SK-N-SH (cell line): ENCODE results near the gene OR52E5. TPM values are rescaled to one million over a fixed set of nuclear protein-coding genes. Genes with fewer than 3 reads are reported as not detected.

Experiments used
- CTCF ChIA-PET: fragments of 300-600, 350-600 bp; formaldehyde crosslinking; extraction: SDS; loops from one replicate; lab custom pipeline; 2021; lab: Yijun Ruan, JAX
- POLR2A ChIA-PET: fragments of 350-600 bp; sonication (Branson Sonifier 250); formaldehyde crosslinking; extraction: SDS; loops from one replicate; lab custom pipeline; 2020; ENCODE audit warnings: antibody characterized with exemption, inconsistent platforms; lab: Yijun Ruan, JAX
- DNase-seq: peaks from one replicate; pipeline ENCODE4 v3.0.0; 2012
- H2AFZ ChIP-seq: fragments of 200-600 bp; sonication (generic); 2 replicates; pipeline ENCODE4 v1.8.1; 2016; ENCODE audit warnings: antibody characterized with exemption, mild to moderate bottlenecking, low read depth
- H3F3A ChIP-seq: fragments of 200-600 bp; sonication (generic); replicated peaks from 2 replicates; pipeline ENCODE3; 2016; ENCODE audit warnings: antibody characterized with exemption, mild to moderate bottlenecking; ENCODE audit not compliant: insufficient read depth
- H3K27ac ChIP-seq, 2 experiments: fragments of 200-500 bp in 1 of 2; fragments of 200-600 bp in 1 of 2; sonication (Bioruptor generic) in 1 of 2; sonication (generic), shearing (Covaris generic) in 1 of 2; 2 replicates each; pipeline versions ENCODE4 v1.5.1 to v1.6.1; 2014 to 2016; ENCODE audit warnings: low read depth in 2 of 2, inconsistent platforms in 1 of 2, low read length in 1 of 2, mild to moderate bottlenecking in 1 of 2, mixed read lengths in 1 of 2
- H3K27me3 ChIP-seq: fragments of 200-600 bp; sonication (generic), shearing (Covaris generic); 2 replicates; pipeline ENCODE4 v1.6.1; 2016; ENCODE audit warnings: mixed run types; ENCODE audit not compliant: insufficient read depth
- H3K36me3 ChIP-seq, 2 experiments: fragments of 200-500 bp in 1 of 2; fragments of 200-600 bp in 1 of 2; sonication (Bioruptor generic) in 1 of 2; sonication (generic) in 1 of 2; replicated peaks in 1 of 2; 2 replicates each; pipeline versions ENCODE3 to v1.5.1; 2014 to 2016; ENCODE audit warnings: low read length in 1 of 2, mild to moderate bottlenecking in 1 of 2; ENCODE audit not compliant: insufficient read depth in 2 of 2, control insufficient read depth in 1 of 2
- H3K4me1 ChIP-seq, 2 experiments: fragments of 200-500 bp in 1 of 2; fragments of 200-600 bp in 1 of 2; sonication (Bioruptor generic) in 1 of 2; sonication (generic), shearing (Covaris generic) in 1 of 2; 2 replicates each; pipeline versions ENCODE4 v1.5.1 to v1.6.1; 2014 to 2016; ENCODE audit warnings: low read depth in 1 of 2, low read length in 1 of 2, mixed run types in 1 of 2; ENCODE audit not compliant: insufficient read depth in 2 of 2, control insufficient read depth in 1 of 2
- H3K4me2 ChIP-seq: fragments of 200-600 bp; sonication (generic), shearing (Covaris generic); 2 replicates; pipeline ENCODE4 v1.6.1; 2017; ENCODE audit warnings: mixed run types
- H3K4me3 ChIP-seq, 2 experiments: fragments of 200-500 bp in 1 of 2; fragments of 200-600 bp in 1 of 2; sonication (Bioruptor generic) in 1 of 2; sonication (generic), shearing (Covaris generic) in 1 of 2; 2 replicates each; pipeline versions ENCODE4 v1.5.1 to v1.8.1; 2014 to 2016; ENCODE audit warnings: low read depth in 2 of 2, inconsistent platforms in 1 of 2, low read length in 1 of 2, mild to moderate bottlenecking in 1 of 2, mixed read lengths in 1 of 2, moderate library complexity in 1 of 2
- H3K79me2 ChIP-seq: fragments of 200-600 bp; sonication (generic); 2 replicates; pipeline ENCODE4 v1.8.1; 2017; ENCODE audit warnings: mild to moderate bottlenecking; ENCODE audit not compliant: insufficient read depth
- H3K9ac ChIP-seq: fragments of 200-600 bp; sonication (generic); 2 replicates; pipeline ENCODE4 v1.6.1; 2017; ENCODE audit warnings: mixed run types
- H3K9me2 ChIP-seq: fragments of 200-600 bp; sonication (generic); 2 replicates; pipeline ENCODE4 v1.6.1; 2017; ENCODE audit warnings: mixed run types
- H3K9me3 ChIP-seq: fragments of 200-600 bp; sonication (generic); 2 replicates; pipeline ENCODE4 v1.6.1; 2017; ENCODE audit warnings: mixed run types, mild to moderate bottlenecking, moderate library complexity
- H4K20me1 ChIP-seq: fragments of 200-600 bp; sonication (generic); 2 replicates; pipeline ENCODE4 v1.6.1; 2017; ENCODE audit warnings: mild to moderate bottlenecking, mixed run types; ENCODE audit not compliant: insufficient read depth
- ELF1 ChIP-seq: IDR thresholded peaks from 2 replicates; pipeline ENCODE4 v1.4.0; 2012
- EZH2phosphoT487 ChIP-seq: fragments of 200-600 bp; sonication (generic); IDR thresholded peaks from 2 replicates; pipeline ENCODE4 v1.6.1; 2017; ENCODE audit warnings: low read depth, mixed run types, mild to moderate bottlenecking, antibody characterized with exemption, moderate library complexity, borderline replicate concordance
- FOXJ3 ChIP-seq: sonication (generic); formaldehyde crosslinking; IDR thresholded peaks from 2 replicates; pipeline ENCODE4 v1.5.1; 2020; ENCODE audit warnings: mild to moderate bottlenecking, missing genetic modification reagents
- GABPA ChIP-seq: IDR thresholded peaks from 2 replicates; pipeline ENCODE4 v1.4.0; 2012; ENCODE audit warnings: low read depth, mild to moderate bottlenecking
- GATA2 ChIP-seq: sonication (generic); formaldehyde crosslinking; IDR thresholded peaks from 2 replicates; pipeline ENCODE4 v1.5.0; 2020; ENCODE audit warnings: mild to moderate bottlenecking, missing genetic modification reagents
- JUND ChIP-seq: IDR thresholded peaks from 2 replicates; pipeline ENCODE4 v1.4.0; 2012
- MXI1 ChIP-seq: IDR thresholded peaks from 2 replicates; pipeline ENCODE4 v1.6.1; 2012; ENCODE audit warnings: mild to moderate bottlenecking, low read depth, low read length, improper control_type of control experiment
- NFIC ChIP-seq: IDR thresholded peaks from 2 replicates; pipeline ENCODE4 v1.4.0; 2012; ENCODE audit warnings: borderline replicate concordance
- POLR2AphosphoS5 ChIP-seq: IDR thresholded peaks from 2 replicates; pipeline ENCODE4 v1.6.1; 2012; ENCODE audit warnings: low read depth, low read length
- RCOR1 ChIP-seq: fragments of 150-350 bp; IDR thresholded peaks from 2 replicates; pipeline ENCODE4 v1.6.1; 2017; ENCODE audit warnings: antibody characterized with exemption, low read length
- RFX5 ChIP-seq: IDR thresholded peaks from 2 replicates; pipeline ENCODE4 v1.6.1; 2012; ENCODE audit warnings: mild to moderate bottlenecking, improper control_type of control experiment, low read length
- RXRA ChIP-seq: IDR thresholded peaks from 2 replicates; pipeline ENCODE4 v1.4.0; 2012; ENCODE audit warnings: low read depth, mild to moderate bottlenecking, borderline replicate concordance
- SIN3A ChIP-seq: IDR thresholded peaks from 2 replicates; pipeline ENCODE4 v1.6.1; 2012; ENCODE audit warnings: low read depth, mild to moderate bottlenecking, low read length, moderate library complexity, borderline replicate concordance
- TCF12 ChIP-seq: IDR thresholded peaks from 2 replicates; pipeline ENCODE4 v1.4.0; 2012
- TEAD4 ChIP-seq: IDR thresholded peaks from 2 replicates; pipeline ENCODE4 v1.4.0; 2012; ENCODE audit warnings: mild to moderate bottlenecking, borderline replicate concordance; ENCODE audit not compliant: insufficient read depth
- polyA plus RNA-seq, 3 experiments: library from polyadenylated mRNA; depleted of rRNA; stranded (reverse); fragments of >200 nt; gene quantifications; 2 replicates each; pipeline ENCODE4 v1.2.3, GENCODE V29; 2012
- TF ChIP-seq, protein P1 (sequence below): IDR thresholded peaks from 2 replicates; pipeline ENCODE4 v1.6.1; 2012; ENCODE audit warnings: mild to moderate bottlenecking, low read depth, low read length, moderate library complexity
- TF ChIP-seq, protein P2 (sequence below): fragments of 200-600 bp; sonication (generic); IDR thresholded peaks from 2 replicates; pipeline ENCODE4 v1.6.1; 2017; ENCODE audit warnings: antibody characterized with exemption, mild to moderate bottlenecking, moderate library complexity
- TF ChIP-seq, protein P3 (sequence below): IDR thresholded peaks from 2 replicates; pipeline ENCODE4 v1.4.0; 2012; ENCODE audit warnings: low read depth, borderline replicate concordance
- TF ChIP-seq, protein P4 (sequence below): fragments of 150-350 bp; IDR thresholded peaks from 2 replicates; pipeline ENCODE4 v1.6.1; 2017; ENCODE audit warnings: antibody characterized with exemption, low read length, low read depth, borderline replicate concordance
- TF ChIP-seq, protein P5 (sequence below): IDR thresholded peaks from 2 replicates; pipeline ENCODE4; 2012

OR52E5 gene
- polyA plus RNA-seq, 1 of the 3 experiments (the other 2 are of a cell fraction) = not detected

DNA sequence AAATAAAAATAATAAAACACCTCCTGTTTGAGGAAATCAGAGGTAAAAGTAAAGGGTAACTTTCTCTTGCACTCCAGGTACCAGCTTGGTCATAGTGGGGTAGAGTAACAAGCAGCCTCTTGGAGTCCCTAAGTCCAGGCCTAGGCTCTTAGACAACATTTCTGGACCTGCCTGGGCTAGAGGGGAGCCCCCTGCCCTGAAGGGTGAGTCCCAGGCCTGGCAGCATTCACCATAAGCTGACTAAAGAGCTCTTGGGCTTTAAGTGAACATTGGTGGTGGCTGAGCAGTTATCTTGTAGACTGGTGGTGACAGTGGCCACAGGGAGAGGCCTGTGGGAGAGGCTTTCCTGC, 30.4 kb downstream of the OR52E5 start:
- Histone ChIP-seq H3F3A (no peaks in the 10 kb centered on the region), H3K79me2 (no peaks in the 10 kb centered on the region), H3K27ac (no peak overlapping the region), H4K20me1 (no peaks in the 10 kb centered on the region), H3K27me3 (no peaks in the 10 kb centered on the region), H3K36me3 (no peaks in the 10 kb centered on the region), H3K9me2 (no peaks in the 10 kb centered on the region), H3K4me2 (no peak overlapping the region), H3K9ac (no peak overlapping the region), H3K4me3 (no peak overlapping the region), H3K9me3 (no peaks in the 10 kb centered on the region), H2AFZ (no peak overlapping the region), H3K4me1 (no peaks in the 10 kb centered on the region)
- TF ChIP-seq, protein P1, sequence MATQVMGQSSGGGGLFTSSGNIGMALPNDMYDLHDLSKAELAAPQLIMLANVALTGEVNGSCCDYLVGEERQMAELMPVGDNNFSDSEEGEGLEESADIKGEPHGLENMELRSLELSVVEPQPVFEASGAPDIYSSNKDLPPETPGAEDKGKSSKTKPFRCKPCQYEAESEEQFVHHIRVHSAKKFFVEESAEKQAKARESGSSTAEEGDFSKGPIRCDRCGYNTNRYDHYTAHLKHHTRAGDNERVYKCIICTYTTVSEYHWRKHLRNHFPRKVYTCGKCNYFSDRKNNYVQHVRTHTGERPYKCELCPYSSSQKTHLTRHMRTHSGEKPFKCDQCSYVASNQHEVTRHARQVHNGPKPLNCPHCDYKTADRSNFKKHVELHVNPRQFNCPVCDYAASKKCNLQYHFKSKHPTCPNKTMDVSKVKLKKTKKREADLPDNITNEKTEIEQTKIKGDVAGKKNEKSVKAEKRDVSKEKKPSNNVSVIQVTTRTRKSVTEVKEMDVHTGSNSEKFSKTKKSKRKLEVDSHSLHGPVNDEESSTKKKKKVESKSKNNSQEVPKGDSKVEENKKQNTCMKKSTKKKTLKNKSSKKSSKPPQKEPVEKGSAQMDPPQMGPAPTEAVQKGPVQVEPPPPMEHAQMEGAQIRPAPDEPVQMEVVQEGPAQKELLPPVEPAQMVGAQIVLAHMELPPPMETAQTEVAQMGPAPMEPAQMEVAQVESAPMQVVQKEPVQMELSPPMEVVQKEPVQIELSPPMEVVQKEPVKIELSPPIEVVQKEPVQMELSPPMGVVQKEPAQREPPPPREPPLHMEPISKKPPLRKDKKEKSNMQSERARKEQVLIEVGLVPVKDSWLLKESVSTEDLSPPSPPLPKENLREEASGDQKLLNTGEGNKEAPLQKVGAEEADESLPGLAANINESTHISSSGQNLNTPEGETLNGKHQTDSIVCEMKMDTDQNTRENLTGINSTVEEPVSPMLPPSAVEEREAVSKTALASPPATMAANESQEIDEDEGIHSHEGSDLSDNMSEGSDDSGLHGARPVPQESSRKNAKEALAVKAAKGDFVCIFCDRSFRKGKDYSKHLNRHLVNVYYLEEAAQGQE = no peak
- TF ChIP-seq ELF1 = no peak
- TF ChIP-seq, protein P2, sequence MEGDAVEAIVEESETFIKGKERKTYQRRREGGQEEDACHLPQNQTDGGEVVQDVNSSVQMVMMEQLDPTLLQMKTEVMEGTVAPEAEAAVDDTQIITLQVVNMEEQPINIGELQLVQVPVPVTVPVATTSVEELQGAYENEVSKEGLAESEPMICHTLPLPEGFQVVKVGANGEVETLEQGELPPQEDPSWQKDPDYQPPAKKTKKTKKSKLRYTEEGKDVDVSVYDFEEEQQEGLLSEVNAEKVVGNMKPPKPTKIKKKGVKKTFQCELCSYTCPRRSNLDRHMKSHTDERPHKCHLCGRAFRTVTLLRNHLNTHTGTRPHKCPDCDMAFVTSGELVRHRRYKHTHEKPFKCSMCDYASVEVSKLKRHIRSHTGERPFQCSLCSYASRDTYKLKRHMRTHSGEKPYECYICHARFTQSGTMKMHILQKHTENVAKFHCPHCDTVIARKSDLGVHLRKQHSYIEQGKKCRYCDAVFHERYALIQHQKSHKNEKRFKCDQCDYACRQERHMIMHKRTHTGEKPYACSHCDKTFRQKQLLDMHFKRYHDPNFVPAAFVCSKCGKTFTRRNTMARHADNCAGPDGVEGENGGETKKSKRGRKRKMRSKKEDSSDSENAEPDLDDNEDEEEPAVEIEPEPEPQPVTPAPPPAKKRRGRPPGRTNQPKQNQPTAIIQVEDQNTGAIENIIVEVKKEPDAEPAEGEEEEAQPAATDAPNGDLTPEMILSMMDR = no peak
- no peak for TF ChIP-seq RCOR1
- TF ChIP-seq FOXJ3 = no peak
- TF ChIP-seq GABPA = no peak
- no peak for TF ChIP-seq JUND
- no peak for TF ChIP-seq POLR2AphosphoS5
- TF ChIP-seq EZH2phosphoT487 = no peak
- no peak for TF ChIP-seq TCF12
- no peak for TF ChIP-seq MXI1
- TF ChIP-seq RXRA = no peak
- TF ChIP-seq, protein P3, sequence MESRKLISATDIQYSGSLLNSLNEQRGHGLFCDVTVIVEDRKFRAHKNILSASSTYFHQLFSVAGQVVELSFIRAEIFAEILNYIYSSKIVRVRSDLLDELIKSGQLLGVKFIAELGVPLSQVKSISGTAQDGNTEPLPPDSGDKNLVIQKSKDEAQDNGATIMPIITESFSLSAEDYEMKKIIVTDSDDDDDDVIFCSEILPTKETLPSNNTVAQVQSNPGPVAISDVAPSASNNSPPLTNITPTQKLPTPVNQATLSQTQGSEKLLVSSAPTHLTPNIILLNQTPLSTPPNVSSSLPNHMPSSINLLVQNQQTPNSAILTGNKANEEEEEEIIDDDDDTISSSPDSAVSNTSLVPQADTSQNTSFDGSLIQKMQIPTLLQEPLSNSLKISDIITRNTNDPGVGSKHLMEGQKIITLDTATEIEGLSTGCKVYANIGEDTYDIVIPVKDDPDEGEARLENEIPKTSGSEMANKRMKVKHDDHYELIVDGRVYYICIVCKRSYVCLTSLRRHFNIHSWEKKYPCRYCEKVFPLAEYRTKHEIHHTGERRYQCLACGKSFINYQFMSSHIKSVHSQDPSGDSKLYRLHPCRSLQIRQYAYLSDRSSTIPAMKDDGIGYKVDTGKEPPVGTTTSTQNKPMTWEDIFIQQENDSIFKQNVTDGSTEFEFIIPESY = no peak
- TF ChIP-seq SIN3A = no peak
- TF ChIP-seq, protein P4, sequence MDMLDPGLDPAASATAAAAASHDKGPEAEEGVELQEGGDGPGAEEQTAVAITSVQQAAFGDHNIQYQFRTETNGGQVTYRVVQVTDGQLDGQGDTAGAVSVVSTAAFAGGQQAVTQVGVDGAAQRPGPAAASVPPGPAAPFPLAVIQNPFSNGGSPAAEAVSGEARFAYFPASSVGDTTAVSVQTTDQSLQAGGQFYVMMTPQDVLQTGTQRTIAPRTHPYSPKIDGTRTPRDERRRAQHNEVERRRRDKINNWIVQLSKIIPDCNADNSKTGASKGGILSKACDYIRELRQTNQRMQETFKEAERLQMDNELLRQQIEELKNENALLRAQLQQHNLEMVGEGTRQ = no peak
- no peak for TF ChIP-seq NFIC
- TF ChIP-seq GATA2 (CRISPR knock-in tag) = no peak
- no peak for TF ChIP-seq TEAD4
- TF ChIP-seq, protein P5, sequence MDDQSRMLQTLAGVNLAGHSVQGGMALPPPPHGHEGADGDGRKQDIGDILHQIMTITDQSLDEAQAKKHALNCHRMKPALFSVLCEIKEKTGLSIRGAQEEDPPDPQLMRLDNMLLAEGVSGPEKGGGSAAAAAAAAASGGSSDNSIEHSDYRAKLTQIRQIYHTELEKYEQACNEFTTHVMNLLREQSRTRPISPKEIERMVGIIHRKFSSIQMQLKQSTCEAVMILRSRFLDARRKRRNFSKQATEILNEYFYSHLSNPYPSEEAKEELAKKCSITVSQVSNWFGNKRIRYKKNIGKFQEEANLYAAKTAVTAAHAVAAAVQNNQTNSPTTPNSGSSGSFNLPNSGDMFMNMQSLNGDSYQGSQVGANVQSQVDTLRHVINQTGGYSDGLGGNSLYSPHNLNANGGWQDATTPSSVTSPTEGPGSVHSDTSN = no peak
- TF ChIP-seq RFX5 = no peak
- no peak for DNase-seq
- CTCF ChIA-PET = no interaction called here
- POLR2A ChIA-PET = no interaction called here
